H9 (cell line): ENCODE results near the gene BAG5. TPM values are rescaled to one million over a fixed set of nuclear protein-coding genes. Genes with fewer than 3 reads are reported as not detected.

Experiments
- DNase-seq: peaks from one replicate; pipeline ENCODE4 v3.0.0-alpha.2; 2017
- H2AFZ ChIP-seq: one replicate; pipeline ENCODE4 v1.6.1; 2013; ENCODE audit warnings: mild to moderate bottlenecking, low read length, control low read depth, moderate library complexity
- H2AK5ac ChIP-seq: 2 replicates; pipeline ENCODE4 v1.6.1; 2013; ENCODE audit warnings: low read length, control low read depth, mixed read lengths; ENCODE audit not compliant: insufficient read length
- H2BK120ac ChIP-seq: one replicate; pipeline ENCODE4 v1.6.1; 2013; ENCODE audit warnings: low read depth, mild to moderate bottlenecking, low read length, control low read depth, inconsistent platforms; ENCODE audit not compliant: poor library complexity, severe bottlenecking
- H2BK12ac ChIP-seq: 2 replicates; pipeline ENCODE4 v1.6.1; 2013; ENCODE audit warnings: low read length, control low read depth, mixed read lengths, low read depth; ENCODE audit not compliant: insufficient read length
- H2BK15ac ChIP-seq: 2 replicates; pipeline ENCODE4 v1.6.1; 2013; ENCODE audit warnings: low read depth, low read length, control low read depth
- H2BK20ac ChIP-seq: one replicate; pipeline ENCODE4 v1.6.1; 2013; ENCODE audit warnings: low read depth, mild to moderate bottlenecking, low read length, control low read depth, inconsistent platforms; ENCODE audit not compliant: poor library complexity, severe bottlenecking
- H2BK5ac ChIP-seq: 2 replicates; pipeline ENCODE4 v1.6.1; 2013; ENCODE audit warnings: low read length, control low read depth, mixed read lengths; ENCODE audit not compliant: insufficient read length
- H3K14ac ChIP-seq: 2 replicates; pipeline ENCODE4 v1.6.1; 2013; ENCODE audit warnings: low read length, control low read depth; ENCODE audit not compliant: insufficient read depth
- H3K18ac ChIP-seq: 2 replicates; pipeline ENCODE4 v1.6.1; 2013; ENCODE audit warnings: low read depth, mild to moderate bottlenecking, mixed read lengths, low read length, control low read depth; ENCODE audit not compliant: insufficient read length
- H3K23ac ChIP-seq: 2 replicates; pipeline ENCODE4 v1.6.1; 2013; ENCODE audit warnings: low read length, control low read depth, mixed read lengths, low read depth; ENCODE audit not compliant: insufficient read length
- H3K23me2 ChIP-seq: 2 replicates; pipeline ENCODE4 v1.6.1; 2013; ENCODE audit warnings: low read depth, mild to moderate bottlenecking, mixed read lengths, low read length, control low read depth; ENCODE audit not compliant: insufficient read length, poor library complexity, severe bottlenecking
- H3K27ac ChIP-seq: 2 replicates; pipeline ENCODE4 v1.5.1; 2013; ENCODE audit warnings: low read length, control low read depth, mixed read lengths, low read depth; ENCODE audit not compliant: insufficient read length
- H3K27me3 ChIP-seq: 2 replicates; pipeline ENCODE4 v1.6.1; 2013; ENCODE audit warnings: low read length, control low read depth, inconsistent platforms; ENCODE audit not compliant: insufficient read depth
- H3K4ac ChIP-seq: 2 replicates; pipeline ENCODE4 v1.6.1; 2013; ENCODE audit warnings: low read depth, mild to moderate bottlenecking, control low read depth, inconsistent platforms, low read length, moderate library complexity
- H3K4me1 ChIP-seq: 2 replicates; pipeline ENCODE4 v1.6.1; 2013; ENCODE audit warnings: low read length, control low read depth, inconsistent platforms; ENCODE audit not compliant: insufficient read depth
- H3K4me2 ChIP-seq: 2 replicates; pipeline ENCODE4 v1.6.1; 2013; ENCODE audit warnings: low read length, control low read depth, mixed read lengths; ENCODE audit not compliant: insufficient read length, insufficient read depth
- H3K56ac ChIP-seq: 2 replicates; pipeline ENCODE4 v1.6.1; 2013; ENCODE audit warnings: low read depth, mild to moderate bottlenecking, mixed read lengths, low read length, control low read depth; ENCODE audit not compliant: insufficient read length
- H3K79me1 ChIP-seq: 2 replicates; pipeline ENCODE4 v1.6.1; 2013; ENCODE audit warnings: low read depth, mild to moderate bottlenecking, moderate library complexity, low read length, control low read depth, inconsistent platforms; ENCODE audit not compliant: insufficient read depth, poor library complexity, severe bottlenecking
- H3K79me2 ChIP-seq: 2 replicates; pipeline ENCODE4 v1.6.1; 2013; ENCODE audit warnings: low read length, control low read depth, inconsistent platforms; ENCODE audit not compliant: insufficient read depth
- H3K9ac ChIP-seq: 2 replicates; pipeline ENCODE4 v1.6.1; 2013; ENCODE audit warnings: low read length, control low read depth, mixed read lengths; ENCODE audit not compliant: insufficient read length; ENCODE audit errors: extremely low read depth
- H3K9me3 ChIP-seq: one replicate; pipeline ENCODE4 v1.6.1; 2013; ENCODE audit warnings: low read depth, low read length, inconsistent platforms; ENCODE audit not compliant: control insufficient read depth
- H3T11ph ChIP-seq: one replicate; pipeline ENCODE4 v1.6.1; 2013; ENCODE audit warnings: mild to moderate bottlenecking, low read length, control low read depth, inconsistent platforms
- H4K20me1 ChIP-seq: one replicate; pipeline ENCODE4 v1.6.1; 2013; ENCODE audit not compliant: control insufficient read depth, insufficient read length, insufficient read depth
- H4K5ac ChIP-seq: 2 replicates; pipeline ENCODE4 v1.6.1; 2013; ENCODE audit warnings: low read depth, mild to moderate bottlenecking, mixed read lengths, low read length, control low read depth; ENCODE audit not compliant: insufficient read length
- H4K8ac ChIP-seq: replicated peaks from 2 replicates; pipeline ENCODE4 v1.6.1; 2013; ENCODE audit warnings: low read length, control low read depth, mixed read lengths, low read depth; ENCODE audit not compliant: insufficient read length
- H4K91ac ChIP-seq: 2 replicates; pipeline ENCODE4 v1.6.1; 2013; ENCODE audit warnings: low read depth, mild to moderate bottlenecking, moderate library complexity, mixed read lengths, low read length, control low read depth; ENCODE audit not compliant: insufficient read length
- H3K27ac Mint-ChIP-seq, 3 experiments: 2 replicates in 2 of 3; 3 replicates in 1 of 3; pipeline ENCODE4 v1.8.0; 2020 to 2021; ENCODE audit warnings: mixed read lengths in 3 of 3, mild to moderate bottlenecking in 1 of 3, moderate library complexity in 1 of 3
- H3K27me3 Mint-ChIP-seq: 2 replicates; pipeline ENCODE4 v1.8.0; 2021; ENCODE audit warnings: low read depth, mild to moderate bottlenecking, moderate library complexity, mixed read lengths
- H3K36me3 Mint-ChIP-seq, 3 experiments: 2 replicates in 2 of 3; 3 replicates in 1 of 3; pipeline ENCODE4 v1.8.0; 2020 to 2021; ENCODE audit warnings: low read depth in 3 of 3, mixed read lengths in 3 of 3; ENCODE audit not compliant: insufficient read depth in 1 of 3
- H3K4me1 Mint-ChIP-seq, 2 experiments: 2 replicates each; pipeline ENCODE4 v1.8.0; 2020; ENCODE audit warnings: mixed read lengths in 2 of 2
- H3K4me3 Mint-ChIP-seq, 2 experiments: 2 replicates in 1 of 2; 3 replicates in 1 of 2; pipeline ENCODE4 v1.8.0; 2020 to 2021; ENCODE audit warnings: mild to moderate bottlenecking in 2 of 2, mixed read lengths in 2 of 2, moderate library complexity in 1 of 2
- H3K9me3 Mint-ChIP-seq, 2 experiments: 2 replicates in 1 of 2; 3 replicates in 1 of 2; pipeline ENCODE4 v1.8.0; 2020; ENCODE audit warnings: mild to moderate bottlenecking in 2 of 2, mixed read lengths in 2 of 2, moderate library complexity in 1 of 2
- WGBS: extraction: QIAGEN DNeasy Blood & Tissue Kit; methylation state at CpG from one replicate; pipeline ENCODE4 v1.1.7; 2013; ENCODE audit warnings: missing lambda C conversion rate, low lambda C conversion rate, mixed read lengths; ENCODE audit not compliant: insufficient read length; ENCODE audit errors: extremely low coverage; 5-methylcytosine and 5-hydroxymethylcytosine counted together
- total RNA-seq: library from RNA; stranded (reverse); gene quantifications from 2 replicates; pipeline ENCODE4 v1.2.1, GENCODE V29; 2021
- TF ChIP-seq, protein P1 (sequence below): fragments of 200-600 bp; sonication (generic); conservative IDR thresholded peaks from 3 replicates; pipeline ENCODE4 v1.8.0; 2021; ENCODE audit warnings: antibody characterized with exemption, mild to moderate bottlenecking

BAG5 gene
- total RNA-seq, 1 experiment from 2014 or later = 38.0 TPM

DNA sequence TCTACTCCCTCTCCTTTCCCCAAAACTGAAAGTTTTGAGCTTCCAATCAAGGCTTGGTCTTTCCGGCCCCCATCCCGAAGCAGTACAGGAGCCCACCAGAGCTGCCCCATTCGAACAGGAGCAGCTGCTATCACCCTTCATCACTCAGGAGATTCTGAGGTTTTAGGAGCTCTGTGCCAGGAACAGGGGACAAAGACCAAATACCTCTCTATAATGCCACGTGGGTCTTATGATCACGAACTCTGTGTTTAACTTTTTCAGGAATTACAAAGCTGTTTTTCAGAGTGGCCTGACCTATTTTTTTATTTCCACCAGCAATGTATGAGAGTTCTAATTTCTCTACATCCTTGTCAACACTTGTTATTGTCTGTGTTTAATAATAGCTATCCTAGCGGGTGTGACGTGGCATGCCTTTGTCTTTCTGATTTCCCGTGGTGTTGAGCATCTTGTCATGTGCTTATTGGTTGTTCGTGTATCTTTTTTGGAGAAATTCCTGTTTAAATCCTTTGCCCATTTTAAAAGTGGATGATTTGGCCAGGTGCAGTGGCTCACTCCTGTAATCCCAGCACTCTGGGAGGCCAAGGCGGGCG lies 22.0 kb upstream of the BAG5 start:
- H3K27me3 Mint-ChIP-seq = no peaks in the 10 kb centered on the region; the same call in 1 of the 2 replicates
- H4K20me1 ChIP-seq = no peaks in the 10 kb centered on the region
- H3K56ac ChIP-seq = no peak overlapping the region
- H3K23ac ChIP-seq = no peak overlapping the region
- H4K8ac ChIP-seq = no peak overlapping the region
- no peaks in the 10 kb centered on the region for H3K27me3 ChIP-seq
- H3K9me3 Mint-ChIP-seq = no peaks in the 10 kb centered on the region
- WGBS = no CpG with 5 or more reads among the region's 11 CpGs
- no peak overlapping the region for H3K9ac ChIP-seq
- H2AFZ ChIP-seq = no peak overlapping the region
- no peak overlapping the region for H4K5ac ChIP-seq
- H2BK120ac ChIP-seq = no peak overlapping the region
- H3K36me3 Mint-ChIP-seq = peaks cover 14 to 36% (median 21%) of the 10 kb centered on the region in 3 experiments; a peak in 6 of 7 replicates
- no peak overlapping the region for H3T11ph ChIP-seq
- DNase-seq = no peak
- H2BK12ac ChIP-seq = no peak overlapping the region
- no peak overlapping the region for H3K14ac ChIP-seq
- H3K79me2 ChIP-seq = no peaks in the 10 kb centered on the region
- no peak overlapping the region for H2AK5ac ChIP-seq
- H3K4ac ChIP-seq = no peak overlapping the region
- no peak overlapping the region for H3K4me2 ChIP-seq
- H4K91ac ChIP-seq = no peak overlapping the region
- H2BK20ac ChIP-seq = no peak overlapping the region
- TF ChIP-seq, protein P1, sequence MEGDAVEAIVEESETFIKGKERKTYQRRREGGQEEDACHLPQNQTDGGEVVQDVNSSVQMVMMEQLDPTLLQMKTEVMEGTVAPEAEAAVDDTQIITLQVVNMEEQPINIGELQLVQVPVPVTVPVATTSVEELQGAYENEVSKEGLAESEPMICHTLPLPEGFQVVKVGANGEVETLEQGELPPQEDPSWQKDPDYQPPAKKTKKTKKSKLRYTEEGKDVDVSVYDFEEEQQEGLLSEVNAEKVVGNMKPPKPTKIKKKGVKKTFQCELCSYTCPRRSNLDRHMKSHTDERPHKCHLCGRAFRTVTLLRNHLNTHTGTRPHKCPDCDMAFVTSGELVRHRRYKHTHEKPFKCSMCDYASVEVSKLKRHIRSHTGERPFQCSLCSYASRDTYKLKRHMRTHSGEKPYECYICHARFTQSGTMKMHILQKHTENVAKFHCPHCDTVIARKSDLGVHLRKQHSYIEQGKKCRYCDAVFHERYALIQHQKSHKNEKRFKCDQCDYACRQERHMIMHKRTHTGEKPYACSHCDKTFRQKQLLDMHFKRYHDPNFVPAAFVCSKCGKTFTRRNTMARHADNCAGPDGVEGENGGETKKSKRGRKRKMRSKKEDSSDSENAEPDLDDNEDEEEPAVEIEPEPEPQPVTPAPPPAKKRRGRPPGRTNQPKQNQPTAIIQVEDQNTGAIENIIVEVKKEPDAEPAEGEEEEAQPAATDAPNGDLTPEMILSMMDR = no peak
- H3K4me1 Mint-ChIP-seq = no peaks in the 10 kb centered on the region
- H2BK15ac ChIP-seq = no peak overlapping the region
- H3K4me1 ChIP-seq = no peaks in the 10 kb centered on the region
- no peak overlapping the region for H3K27ac ChIP-seq
- no peak overlapping the region for H3K18ac ChIP-seq
- peak overlapping the region in 1 of 3 experiments; percentile 37; a peak in 3 of 7 replicates for H3K27ac Mint-ChIP-seq
- no peaks in the 10 kb centered on the region for H3K23me2 ChIP-seq
- H3K9me3 ChIP-seq = no peaks in the 10 kb centered on the region
- H3K79me1 ChIP-seq = no peaks in the 10 kb centered on the region
- H3K4me3 Mint-ChIP-seq = no peak overlapping the region
- H2BK5ac ChIP-seq = no peak overlapping the region
